Endothelial cell (in vitro differentiated cells): Measurements from ENCODE around the gene LARGE1. TPM values are rescaled to one million over a fixed set of nuclear protein-coding genes. Genes with fewer than 3 reads are reported as not detected.
A peak's percentile ranks its signal among the peaks of the same experiment; 100 is the strongest.

Experiments used
- DNase-seq: peaks from one replicate; pipeline ENCODE4 v3.0.0; 2021; ENCODE audit warnings: low spot score
- H3K27ac Mint-ChIP-seq: one replicate; pipeline ENCODE4 v1.8.0; 2021; ENCODE audit warnings: mixed read lengths, inconsistent platforms; ENCODE audit not compliant: unreplicated experiment
- H3K27me3 Mint-ChIP-seq: one replicate; pipeline ENCODE4 v1.8.0; 2021; ENCODE audit warnings: mild to moderate bottlenecking, moderate library complexity, mixed read lengths, inconsistent platforms; ENCODE audit not compliant: unreplicated experiment
- H3K36me3 Mint-ChIP-seq: one replicate; pipeline ENCODE4 v1.8.0; 2021; ENCODE audit warnings: mild to moderate bottlenecking, low read depth, mixed read lengths, inconsistent platforms; ENCODE audit not compliant: unreplicated experiment
- H3K4me1 Mint-ChIP-seq: one replicate; pipeline ENCODE4 v1.8.0; 2021; ENCODE audit warnings: mild to moderate bottlenecking, mixed read lengths, inconsistent platforms; ENCODE audit not compliant: unreplicated experiment
- H3K4me3 Mint-ChIP-seq: one replicate; pipeline ENCODE4 v1.8.0; 2021; ENCODE audit warnings: mild to moderate bottlenecking, mixed read lengths, inconsistent platforms; ENCODE audit not compliant: unreplicated experiment
- H3K9me3 Mint-ChIP-seq: one replicate; pipeline ENCODE4 v1.8.0; 2021; ENCODE audit warnings: mixed read lengths, inconsistent platforms; ENCODE audit not compliant: unreplicated experiment
- total RNA-seq: library from RNA; stranded (reverse); fragmentation: NEBNext Ultra II Directional; extraction: Animal tissue kit (Norgen Biotek cat#: 25700); gene quantifications from one replicate; pipeline ENCODE4 v1.2.1, GENCODE V29; 2021; ENCODE audit not compliant: unreplicated experiment
- TF ChIP-seq, protein P1 (sequence below): fragments of 200-600 bp; sonication (generic); IDR thresholded peaks from one replicate; pipeline ENCODE4 v1.5.0; 2021; ENCODE audit warnings: antibody characterized with exemption; ENCODE audit not compliant: unreplicated experiment

Gene LARGE1
- total RNA-seq, 1 donor from 2014 or later: 25.4 TPM

DNA sequence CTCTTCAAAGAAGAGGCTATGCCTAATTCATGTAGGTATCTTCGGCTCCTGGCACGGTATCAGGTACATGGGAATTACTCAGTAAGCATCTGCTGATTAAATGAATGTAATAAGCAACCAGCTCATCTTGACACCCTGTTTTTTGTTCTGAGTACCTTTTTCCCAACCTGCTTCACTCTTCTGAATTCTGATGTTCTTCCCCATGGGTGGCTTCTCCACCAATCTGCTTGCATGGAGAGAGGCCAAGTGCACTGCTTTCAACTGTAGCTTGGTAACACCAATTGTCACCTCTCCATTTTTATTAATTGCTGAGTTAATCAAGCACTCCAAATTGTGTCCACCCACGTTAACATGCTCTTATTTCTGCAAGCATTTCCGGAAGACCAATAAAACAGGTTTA is 40.5 kb downstream of the LARGE1 start:
- TF ChIP-seq, protein P1, sequence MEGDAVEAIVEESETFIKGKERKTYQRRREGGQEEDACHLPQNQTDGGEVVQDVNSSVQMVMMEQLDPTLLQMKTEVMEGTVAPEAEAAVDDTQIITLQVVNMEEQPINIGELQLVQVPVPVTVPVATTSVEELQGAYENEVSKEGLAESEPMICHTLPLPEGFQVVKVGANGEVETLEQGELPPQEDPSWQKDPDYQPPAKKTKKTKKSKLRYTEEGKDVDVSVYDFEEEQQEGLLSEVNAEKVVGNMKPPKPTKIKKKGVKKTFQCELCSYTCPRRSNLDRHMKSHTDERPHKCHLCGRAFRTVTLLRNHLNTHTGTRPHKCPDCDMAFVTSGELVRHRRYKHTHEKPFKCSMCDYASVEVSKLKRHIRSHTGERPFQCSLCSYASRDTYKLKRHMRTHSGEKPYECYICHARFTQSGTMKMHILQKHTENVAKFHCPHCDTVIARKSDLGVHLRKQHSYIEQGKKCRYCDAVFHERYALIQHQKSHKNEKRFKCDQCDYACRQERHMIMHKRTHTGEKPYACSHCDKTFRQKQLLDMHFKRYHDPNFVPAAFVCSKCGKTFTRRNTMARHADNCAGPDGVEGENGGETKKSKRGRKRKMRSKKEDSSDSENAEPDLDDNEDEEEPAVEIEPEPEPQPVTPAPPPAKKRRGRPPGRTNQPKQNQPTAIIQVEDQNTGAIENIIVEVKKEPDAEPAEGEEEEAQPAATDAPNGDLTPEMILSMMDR: no peak
- H3K36me3 Mint-ChIP-seq: no peaks in the 10 kb centered on the region
- H3K27ac Mint-ChIP-seq: no peak overlapping the region
- H3K27me3 Mint-ChIP-seq: peaks cover 1% of the 10 kb centered on the region
- DNase-seq: no peak
- H3K4me1 Mint-ChIP-seq: peaks cover 40% of the 10 kb centered on the region
- H3K9me3 Mint-ChIP-seq: no peaks in the 10 kb centered on the region
- H3K4me3 Mint-ChIP-seq: no peak overlapping the region

DNA sequence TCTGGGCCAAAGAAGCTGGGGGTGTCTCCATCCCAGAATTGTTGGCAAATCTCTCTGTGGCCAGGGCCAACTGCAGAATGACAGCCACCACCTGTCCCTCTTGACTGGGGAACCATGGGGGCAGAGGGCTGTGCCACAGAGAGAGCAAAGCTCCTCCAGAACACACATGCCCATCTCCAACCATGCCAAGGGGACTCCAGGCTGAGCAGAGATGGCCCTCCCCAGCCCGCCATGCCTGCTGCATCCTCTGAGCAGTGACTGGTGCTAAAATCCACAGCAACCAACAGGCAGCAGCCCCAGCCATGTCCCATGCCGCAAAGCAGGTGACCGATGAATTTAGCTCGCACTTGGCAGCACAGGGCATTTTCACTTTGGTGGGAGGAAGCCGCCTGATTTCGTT is 45.0 kb downstream of the LARGE1 start:
- TF ChIP-seq, protein P1: no peak
- H3K4me1 Mint-ChIP-seq: peaks cover 38% of the 10 kb centered on the region
- DNase-seq: no peak
- H3K27ac Mint-ChIP-seq: no peak overlapping the region
- H3K36me3 Mint-ChIP-seq: no peaks in the 10 kb centered on the region
- no peaks in the 10 kb centered on the region for H3K9me3 Mint-ChIP-seq
- H3K4me3 Mint-ChIP-seq: no peak overlapping the region
- no peaks in the 10 kb centered on the region for H3K27me3 Mint-ChIP-seq

DNA sequence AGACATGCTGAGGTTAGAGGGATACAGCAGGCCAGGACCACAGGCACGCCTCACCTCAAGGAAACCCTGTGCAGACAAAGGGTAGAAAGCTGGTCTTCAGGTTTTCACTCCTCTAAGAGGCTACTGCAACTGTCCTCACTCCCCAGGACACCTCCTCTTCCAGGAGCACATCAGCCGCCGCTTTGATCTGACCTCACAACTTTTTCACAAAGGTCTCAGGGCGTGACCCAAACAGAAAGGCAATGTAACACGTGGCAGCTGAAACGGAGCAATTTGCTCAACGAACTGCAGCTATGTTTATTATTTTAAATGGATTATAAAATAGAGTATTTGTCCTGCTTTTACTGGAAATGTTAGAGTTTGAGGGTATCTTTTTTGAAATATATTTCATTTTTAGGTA is 46.1 kb downstream of the LARGE1 start:
- H3K27ac Mint-ChIP-seq: peak overlapping the region; percentile 57
- H3K9me3 Mint-ChIP-seq: no peaks in the 10 kb centered on the region
- peaks cover 2% of the 10 kb centered on the region for H3K27me3 Mint-ChIP-seq
- no peaks in the 10 kb centered on the region for H3K36me3 Mint-ChIP-seq
- TF ChIP-seq, protein P1: no peak
- peaks cover 38% of the 10 kb centered on the region for H3K4me1 Mint-ChIP-seq
- no peak overlapping the region for H3K4me3 Mint-ChIP-seq
- no peak for DNase-seq

DNA sequence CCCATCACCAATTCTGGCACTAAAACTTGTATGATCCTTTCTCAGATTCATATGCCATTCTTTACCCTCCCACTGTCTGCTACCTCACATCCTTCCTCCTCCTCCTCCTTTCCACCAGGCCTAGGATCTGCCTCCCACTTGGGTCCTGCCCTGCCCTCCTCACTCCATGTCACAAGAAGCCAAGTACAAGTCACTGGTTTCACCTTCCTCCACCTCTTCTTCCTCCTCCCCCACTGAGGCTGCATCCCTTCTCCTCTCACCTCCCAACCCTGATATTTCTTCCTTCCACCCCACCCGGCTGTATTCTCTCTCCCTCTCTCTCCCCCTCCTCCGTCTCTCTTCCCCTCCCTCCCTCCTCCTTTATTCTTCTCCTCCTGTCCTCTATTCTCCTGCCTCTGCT is 46.6 kb downstream of the LARGE1 start:
- TF ChIP-seq, protein P1: no peak
- Mint-ChIP-seq H3K36me3 (no peaks in the 10 kb centered on the region), H3K27me3 (peaks cover 4% of the 10 kb centered on the region)

DNA sequence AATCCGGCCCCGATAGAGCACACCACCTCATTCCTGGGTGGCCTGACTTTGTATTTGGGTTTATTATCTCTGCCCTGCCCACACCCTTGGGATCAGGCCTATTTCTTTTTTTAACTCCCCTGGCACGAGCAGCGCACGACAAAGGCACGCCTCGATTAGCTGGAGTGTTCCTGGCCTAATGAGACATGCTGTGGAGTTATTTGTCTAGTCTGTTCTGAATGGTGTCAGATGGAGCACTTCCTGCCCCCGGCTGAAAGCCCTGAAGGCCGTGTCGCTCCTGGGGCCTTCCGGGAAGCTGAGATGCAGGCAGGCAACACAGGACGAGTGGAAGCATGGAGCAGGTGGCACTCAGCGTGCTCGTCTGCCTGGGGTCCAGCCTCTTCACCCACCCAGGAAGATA is 47.1 kb downstream of the LARGE1 start:
- Mint-ChIP-seq H3K27ac (no peak overlapping the region), H3K9me3 (no peaks in the 10 kb centered on the region), H3K36me3 (no peaks in the 10 kb centered on the region), H3K4me3 (no peak overlapping the region), H3K27me3 (peaks cover 4% of the 10 kb centered on the region), H3K4me1 (peaks cover 38% of the 10 kb centered on the region)
- TF ChIP-seq, protein P1: no peak
- no peak for DNase-seq

More for the DNA sequence above, 46.6 kb downstream of the LARGE1 start:
- no peak overlapping the region for H3K27ac Mint-ChIP-seq
- no peak for DNase-seq
- H3K4me3 Mint-ChIP-seq: no peak overlapping the region
- peaks cover 38% of the 10 kb centered on the region for H3K4me1 Mint-ChIP-seq
- H3K9me3 Mint-ChIP-seq: no peaks in the 10 kb centered on the region
